GM12891 (cell line): ENCODE data around the gene FBXL17.

Experiments
- PAX5 ChIP-seq: IDR thresholded peaks from 2 replicates; pipeline ENCODE4 v1.6.1; 2011; ENCODE audit warnings: low read length, moderate library complexity, mild to moderate bottlenecking; ENCODE audit not compliant: insufficient read depth, severe bottlenecking
- POLR2A ChIP-seq: IDR thresholded peaks from 2 replicates; pipeline ENCODE4 v1.6.1; 2011; ENCODE audit warnings: low read depth, low read length, control low read depth
- POLR2AphosphoS5 ChIP-seq: IDR thresholded peaks from 2 replicates; pipeline ENCODE4 v1.6.1; 2011; ENCODE audit warnings: low read depth, low read length, control low read depth
- POU2F2 ChIP-seq: IDR thresholded peaks from 2 replicates; pipeline ENCODE4 v1.6.1; 2011; ENCODE audit warnings: low read depth, mild to moderate bottlenecking, control low read depth, low read length, moderate library complexity
- SPI1 ChIP-seq: IDR thresholded peaks from 2 replicates; pipeline ENCODE4 v1.6.1; 2011; ENCODE audit warnings: low read depth, low read length, control low read depth
- TAF1 ChIP-seq: IDR thresholded peaks from 2 replicates; pipeline ENCODE4 v1.6.1; 2011; ENCODE audit warnings: low read depth, low read length, control low read depth

- no peak for TF ChIP-seq POLR2AphosphoS5
- TF ChIP-seq TAF1 = no peak
- no peak for TF ChIP-seq SPI1
- TF ChIP-seq POLR2A = no peak
- TF ChIP-seq PAX5 = no peak
- TF ChIP-seq POU2F2 = no peak
Observed at GRCh38 chr5:107889387-107889786, 492.5 kb downstream of the FBXL17 start.
